ENCODE measurements around the gene DSCAM.

Gene DSCAM

DNA sequence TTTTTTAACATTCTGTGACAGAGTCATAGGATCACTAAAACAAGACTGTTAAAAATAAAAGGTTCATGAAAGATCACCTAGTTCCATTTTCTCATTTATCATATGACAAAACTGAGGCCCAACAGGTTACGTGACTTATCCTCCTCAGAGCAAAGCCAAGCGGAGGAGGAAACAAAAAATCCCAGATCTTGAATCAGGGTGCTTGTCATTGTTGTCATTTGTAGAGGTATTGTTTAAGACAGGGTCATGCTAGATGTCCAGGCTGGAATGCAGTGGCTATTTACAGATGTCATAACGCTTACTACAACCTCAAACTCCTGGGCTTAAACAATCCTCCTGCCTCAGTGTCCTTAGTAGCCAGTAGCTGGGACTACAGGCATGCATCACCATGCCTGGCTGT is 293.2 kb downstream of the DSCAM start:
- no peak overlapping the region for H3K27ac ChIP-seq (ENCODE audit: insufficient read depth, low read length, poor library complexity, severe bottlenecking)
- DNase-seq, result no peak

DNA sequence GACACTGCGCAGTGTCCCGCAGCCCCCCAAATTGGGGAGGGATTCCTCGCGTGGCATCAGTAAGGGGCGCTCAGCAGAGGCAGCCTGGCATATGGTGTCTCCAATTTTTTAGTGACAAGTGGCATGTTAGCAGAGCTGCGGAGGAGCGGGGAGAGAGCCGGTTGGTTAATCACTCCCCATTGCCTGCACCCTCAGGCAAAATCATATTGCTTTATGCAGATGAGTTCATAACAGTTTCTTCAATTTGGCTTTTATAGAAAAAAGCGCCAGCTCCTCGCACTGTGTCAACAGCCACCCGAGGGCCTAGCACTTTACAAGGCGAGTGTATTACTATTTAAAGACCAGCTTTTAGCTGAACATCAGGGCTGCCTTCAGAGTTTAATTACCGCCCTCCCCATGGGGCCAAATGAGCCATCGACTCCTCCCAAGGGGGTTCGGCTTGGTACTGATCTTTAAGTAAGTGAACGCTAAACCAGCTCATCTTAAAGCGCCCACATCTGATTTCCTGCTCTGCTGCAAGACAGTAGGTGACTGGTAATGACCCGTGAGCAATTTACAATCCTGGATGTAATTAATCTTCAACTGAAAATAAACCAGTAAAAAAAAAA is 298.9 kb downstream of the DSCAM start:
- H3K4me1 ChIP-seq (ENCODE audit: control insufficient read depth, insufficient read depth, low read length, poor library complexity, severe bottlenecking), result no peaks in the 10 kb centered on the region
- H3K36me3 ChIP-seq (ENCODE audit: control insufficient read depth, insufficient read depth, low read length), result no peaks in the 10 kb centered on the region
- no peak for DNase-seq

More for the DNA sequence above, 293.2 kb downstream of the DSCAM start:
- no peak overlapping the region for H3K4me3 ChIP-seq (ENCODE audit: insufficient read depth, low read depth, low read length, poor library complexity, severe bottlenecking)
- H3K27me3 ChIP-seq (replicated peaks; ENCODE audit: control insufficient read depth, insufficient read depth, low read length, poor library complexity, severe bottlenecking), result no peaks in the 10 kb centered on the region
- H3K4me1 ChIP-seq (ENCODE audit: control insufficient read depth, insufficient read depth, low read length, poor library complexity, severe bottlenecking), result no peaks in the 10 kb centered on the region
- no peaks in the 10 kb centered on the region for H3K36me3 ChIP-seq (ENCODE audit: control insufficient read depth, insufficient read depth, low read length)
- no peaks in the 10 kb centered on the region for H3K9me3 ChIP-seq (ENCODE audit: control insufficient read depth, low read length)

DNA sequence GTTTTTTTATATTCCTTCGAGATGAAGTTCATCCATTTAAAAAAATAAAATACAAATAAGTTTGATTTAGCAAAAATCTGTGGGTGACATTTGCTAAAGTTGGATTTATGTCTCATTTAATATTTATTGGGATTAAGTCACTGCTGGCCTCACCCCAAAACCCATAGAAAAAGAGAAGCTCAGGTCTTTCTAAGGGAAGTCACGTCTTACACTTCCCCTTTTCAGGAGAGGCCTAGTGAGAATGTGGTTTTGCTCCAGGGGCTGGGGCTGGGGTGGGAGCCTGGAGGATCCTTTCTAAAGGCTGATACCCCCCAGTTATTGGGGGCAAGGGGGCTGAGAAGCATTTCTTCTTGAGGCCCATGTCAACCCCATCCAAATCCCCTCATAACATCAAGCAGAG is 300.3 kb downstream of the DSCAM start:
- Histone ChIP-seq H3K27ac (ENCODE audit: insufficient read depth, low read length, poor library complexity, severe bottlenecking) (no peak overlapping the region), H3K4me3 (ENCODE audit: insufficient read depth, low read depth, low read length, poor library complexity, severe bottlenecking) (no peak overlapping the region), H3K27me3 (replicated peaks; ENCODE audit: control insufficient read depth, insufficient read depth, low read length, poor library complexity, severe bottlenecking) (no peaks in the 10 kb centered on the region), H3K9me3 (ENCODE audit: control insufficient read depth, low read length) (no peaks in the 10 kb centered on the region), H3K36me3 (ENCODE audit: control insufficient read depth, insufficient read depth, low read length) (no peaks in the 10 kb centered on the region), H3K4me1 (ENCODE audit: control insufficient read depth, insufficient read depth, low read length, poor library complexity, severe bottlenecking) (no peaks in the 10 kb centered on the region)
- DNase-seq, result no peak

More for the DNA sequence above, 298.9 kb downstream of the DSCAM start:
- Histone ChIP-seq H3K4me3 (ENCODE audit: insufficient read depth, low read depth, low read length, poor library complexity, severe bottlenecking) (no peak overlapping the region), H3K27ac (ENCODE audit: insufficient read depth, low read length, poor library complexity, severe bottlenecking) (no peak overlapping the region), H3K27me3 (replicated peaks; ENCODE audit: control insufficient read depth, insufficient read depth, low read length, poor library complexity, severe bottlenecking) (no peaks in the 10 kb centered on the region), H3K9me3 (ENCODE audit: control insufficient read depth, low read length) (no peaks in the 10 kb centered on the region)

DNA sequence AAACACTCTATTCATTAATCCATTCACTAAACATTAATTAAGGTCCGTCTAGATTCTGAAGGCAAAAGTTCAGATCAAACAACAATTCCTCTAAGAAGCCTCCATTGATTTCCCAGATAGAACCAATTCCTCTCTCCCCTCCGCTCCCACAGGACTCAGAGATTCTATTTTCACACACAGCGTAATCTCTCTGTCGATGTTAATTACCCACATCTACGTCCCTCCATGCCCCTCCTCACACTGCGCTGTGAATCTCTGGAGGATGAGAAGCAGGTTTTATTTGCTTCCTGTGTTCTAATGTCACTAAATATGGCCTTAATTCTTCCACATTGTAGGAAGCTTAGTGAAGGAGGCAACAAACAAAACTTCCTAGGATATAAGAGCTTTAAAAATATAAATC is 306.7 kb downstream of the DSCAM start:
- no peaks in the 10 kb centered on the region for H3K9me3 ChIP-seq (ENCODE audit: control insufficient read depth, low read length)
- DNase-seq, result no peak

DNA sequence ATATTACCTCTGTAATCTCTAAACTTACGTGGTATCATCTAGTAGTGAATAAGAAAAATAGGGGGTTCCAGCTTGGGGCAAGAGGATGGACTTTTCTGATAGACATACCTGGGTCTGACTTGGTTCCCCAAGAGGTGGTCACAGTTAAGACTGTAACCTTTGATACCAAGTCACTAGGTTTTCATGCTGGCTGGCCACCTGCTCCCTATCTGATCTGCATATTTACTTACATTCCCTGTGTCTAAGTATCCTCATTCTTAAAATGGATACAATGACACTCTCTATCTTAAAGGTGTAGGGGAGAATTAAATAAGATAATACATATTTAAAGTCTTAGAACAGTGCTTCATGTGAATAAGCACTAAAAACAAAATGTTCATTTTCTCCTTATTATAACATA is 312.1 kb downstream of the DSCAM start:
- DNase-seq, result no peak
- H3K27ac ChIP-seq (ENCODE audit: insufficient read depth, low read length, poor library complexity, severe bottlenecking), result no peak overlapping the region
- no peaks in the 10 kb centered on the region for H3K36me3 ChIP-seq (ENCODE audit: control insufficient read depth, insufficient read depth, low read length)
- no peak overlapping the region for H3K4me3 ChIP-seq (ENCODE audit: insufficient read depth, low read depth, low read length, poor library complexity, severe bottlenecking)
- H3K27me3 ChIP-seq (replicated peaks; ENCODE audit: control insufficient read depth, insufficient read depth, low read length, poor library complexity, severe bottlenecking), result no peaks in the 10 kb centered on the region
- H3K9me3 ChIP-seq (ENCODE audit: control insufficient read depth, low read length), result no peaks in the 10 kb centered on the region
- no peaks in the 10 kb centered on the region for H3K4me1 ChIP-seq (ENCODE audit: control insufficient read depth, insufficient read depth, low read length, poor library complexity, severe bottlenecking)

More for the DNA sequence above, 306.7 kb downstream of the DSCAM start:
- no peak overlapping the region for H3K27ac ChIP-seq (ENCODE audit: insufficient read depth, low read length, poor library complexity, severe bottlenecking)
- H3K4me1 ChIP-seq (ENCODE audit: control insufficient read depth, insufficient read depth, low read length, poor library complexity, severe bottlenecking), result no peaks in the 10 kb centered on the region
- no peaks in the 10 kb centered on the region for H3K27me3 ChIP-seq (replicated peaks; ENCODE audit: control insufficient read depth, insufficient read depth, low read length, poor library complexity, severe bottlenecking)
- no peaks in the 10 kb centered on the region for H3K36me3 ChIP-seq (ENCODE audit: control insufficient read depth, insufficient read depth, low read length)
- H3K4me3 ChIP-seq (ENCODE audit: insufficient read depth, low read depth, low read length, poor library complexity, severe bottlenecking), result no peak overlapping the region

DNA sequence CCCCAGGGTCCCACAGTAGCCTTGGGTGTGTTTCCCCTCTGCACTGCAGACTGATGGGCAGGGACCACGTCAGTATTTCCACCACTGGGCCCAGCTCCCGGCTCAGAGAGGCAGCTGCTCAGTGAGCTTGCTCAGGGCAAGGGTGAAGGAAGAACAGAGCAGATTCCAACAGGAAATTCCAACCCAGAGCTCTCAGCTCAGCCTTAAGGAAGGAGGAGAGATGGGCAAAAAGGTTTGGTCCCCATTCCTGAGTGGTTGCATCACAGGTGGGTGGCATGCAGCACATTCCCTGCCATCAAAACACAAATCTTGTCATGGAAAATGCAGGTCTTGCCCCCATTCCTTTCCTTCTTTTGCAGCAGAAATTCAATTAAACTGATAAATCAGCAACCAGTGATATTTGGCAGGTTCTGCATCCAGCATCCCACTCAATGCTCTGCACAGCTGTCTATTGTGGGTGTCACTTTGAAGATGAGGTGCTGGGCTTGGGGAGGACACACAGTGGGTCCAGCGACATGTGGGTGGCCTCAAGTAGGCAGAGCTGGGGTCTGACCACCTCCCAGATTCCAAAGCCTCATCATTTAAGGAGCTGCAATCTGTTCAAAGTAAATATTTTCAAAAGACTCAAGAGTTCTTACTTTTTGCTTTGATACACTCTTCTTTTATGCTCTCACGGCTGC is 315.4 kb downstream of the DSCAM start:
- H3K9me3 ChIP-seq (ENCODE audit: control insufficient read depth, low read length), result no peaks in the 10 kb centered on the region
- no peak for DNase-seq

DNA sequence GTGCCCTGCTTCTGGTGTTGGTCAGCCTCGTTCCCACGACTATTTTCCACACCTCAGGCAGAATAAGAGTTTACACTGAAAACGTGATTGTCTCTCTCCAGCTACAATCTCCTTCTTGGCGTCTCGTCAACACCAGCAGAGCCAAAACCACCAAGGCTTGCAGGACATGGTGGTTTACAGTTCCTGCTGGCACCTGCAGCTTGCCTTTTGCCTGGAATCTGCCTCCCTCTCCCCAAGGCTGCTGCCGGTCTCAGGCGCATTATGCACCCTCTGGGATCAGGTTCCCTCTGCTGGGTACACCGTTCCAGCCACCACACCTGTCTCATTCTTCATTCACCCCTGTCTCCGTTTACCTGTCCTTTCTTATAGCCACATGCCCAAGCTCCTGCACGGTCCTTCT is 315.9 kb downstream of the DSCAM start:
- Histone ChIP-seq H3K4me1 (ENCODE audit: control insufficient read depth, insufficient read depth, low read length, poor library complexity, severe bottlenecking) (no peaks in the 10 kb centered on the region), H3K4me3 (ENCODE audit: insufficient read depth, low read depth, low read length, poor library complexity, severe bottlenecking) (no peak overlapping the region), H3K36me3 (ENCODE audit: control insufficient read depth, insufficient read depth, low read length) (no peaks in the 10 kb centered on the region), H3K27ac (ENCODE audit: insufficient read depth, low read length, poor library complexity, severe bottlenecking) (no peak overlapping the region), H3K27me3 (replicated peaks; ENCODE audit: control insufficient read depth, insufficient read depth, low read length, poor library complexity, severe bottlenecking) (no peaks in the 10 kb centered on the region), H3K9me3 (ENCODE audit: control insufficient read depth, low read length) (no peaks in the 10 kb centered on the region)
- DNase-seq, result no peak

More for the DNA sequence above, 315.4 kb downstream of the DSCAM start:
- Histone ChIP-seq H3K36me3 (ENCODE audit: control insufficient read depth, insufficient read depth, low read length) (no peaks in the 10 kb centered on the region), H3K4me1 (ENCODE audit: control insufficient read depth, insufficient read depth, low read length, poor library complexity, severe bottlenecking) (no peaks in the 10 kb centered on the region), H3K27me3 (replicated peaks; ENCODE audit: control insufficient read depth, insufficient read depth, low read length, poor library complexity, severe bottlenecking) (no peaks in the 10 kb centered on the region), H3K4me3 (ENCODE audit: insufficient read depth, low read depth, low read length, poor library complexity, severe bottlenecking) (no peak overlapping the region), H3K27ac (ENCODE audit: insufficient read depth, low read length, poor library complexity, severe bottlenecking) (no peak overlapping the region)

DNA sequence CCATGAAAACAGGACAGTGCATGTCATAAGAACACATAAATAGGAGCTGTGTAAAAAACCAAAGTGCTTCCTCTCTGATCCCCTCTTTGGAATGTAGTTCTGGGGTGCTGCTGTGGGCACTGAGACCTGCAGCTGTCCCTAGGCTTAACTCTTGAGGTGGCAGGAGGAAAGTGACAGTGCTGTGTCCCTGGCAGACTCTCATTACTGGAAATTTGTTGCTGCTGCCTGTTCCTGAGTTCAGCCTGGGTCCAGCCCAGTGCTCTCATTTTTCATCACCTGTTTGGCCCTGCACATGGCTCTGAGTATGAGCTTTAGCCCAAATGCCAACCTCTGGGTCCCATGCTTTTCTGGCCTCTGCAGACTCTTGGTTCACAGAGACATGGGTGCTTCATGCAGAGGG is 329.3 kb downstream of the DSCAM start:
- no peak overlapping the region for H3K4me3 ChIP-seq (ENCODE audit: insufficient read depth, low read depth, low read length, poor library complexity, severe bottlenecking)
- no peaks in the 10 kb centered on the region for H3K9me3 ChIP-seq (ENCODE audit: control insufficient read depth, low read length)
- H3K27ac ChIP-seq (ENCODE audit: insufficient read depth, low read length, poor library complexity, severe bottlenecking), result no peak overlapping the region
- H3K36me3 ChIP-seq (ENCODE audit: control insufficient read depth, insufficient read depth, low read length), result no peaks in the 10 kb centered on the region
- no peak for DNase-seq
- H3K4me1 ChIP-seq (ENCODE audit: control insufficient read depth, insufficient read depth, low read length, poor library complexity, severe bottlenecking), result no peaks in the 10 kb centered on the region
- no peaks in the 10 kb centered on the region for H3K27me3 ChIP-seq (replicated peaks; ENCODE audit: control insufficient read depth, insufficient read depth, low read length, poor library complexity, severe bottlenecking)

DNA sequence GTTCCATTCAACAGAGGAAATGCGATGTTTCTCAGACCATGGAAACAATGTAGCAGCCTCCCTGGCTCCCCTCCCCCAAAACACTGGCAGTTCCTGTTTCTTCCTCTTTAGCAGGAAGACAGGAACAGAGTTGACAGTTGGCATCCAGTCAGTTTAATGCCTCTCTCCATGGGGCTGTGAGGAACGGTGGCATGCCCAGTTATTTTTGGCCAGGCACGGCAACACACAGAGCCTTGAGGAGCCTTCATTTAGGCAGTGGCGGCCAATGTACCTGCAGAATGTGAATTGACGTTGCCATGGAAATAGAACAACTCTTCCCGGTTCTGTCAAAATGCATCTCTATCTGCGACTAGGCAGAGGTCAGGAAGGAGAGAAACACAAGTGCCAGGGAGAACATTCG is 330.6 kb downstream of the DSCAM start:
- DNase-seq, result no peak
- H3K27me3 ChIP-seq (replicated peaks; ENCODE audit: control insufficient read depth, insufficient read depth, low read length, poor library complexity, severe bottlenecking), result no peaks in the 10 kb centered on the region
- H3K27ac ChIP-seq (ENCODE audit: insufficient read depth, low read length, poor library complexity, severe bottlenecking), result no peak overlapping the region
- no peak overlapping the region for H3K4me3 ChIP-seq (ENCODE audit: insufficient read depth, low read depth, low read length, poor library complexity, severe bottlenecking)
- no peaks in the 10 kb centered on the region for H3K36me3 ChIP-seq (ENCODE audit: control insufficient read depth, insufficient read depth, low read length)
- no peaks in the 10 kb centered on the region for H3K9me3 ChIP-seq (ENCODE audit: control insufficient read depth, low read length)
- H3K4me1 ChIP-seq (ENCODE audit: control insufficient read depth, insufficient read depth, low read length, poor library complexity, severe bottlenecking), result no peaks in the 10 kb centered on the region

DNA sequence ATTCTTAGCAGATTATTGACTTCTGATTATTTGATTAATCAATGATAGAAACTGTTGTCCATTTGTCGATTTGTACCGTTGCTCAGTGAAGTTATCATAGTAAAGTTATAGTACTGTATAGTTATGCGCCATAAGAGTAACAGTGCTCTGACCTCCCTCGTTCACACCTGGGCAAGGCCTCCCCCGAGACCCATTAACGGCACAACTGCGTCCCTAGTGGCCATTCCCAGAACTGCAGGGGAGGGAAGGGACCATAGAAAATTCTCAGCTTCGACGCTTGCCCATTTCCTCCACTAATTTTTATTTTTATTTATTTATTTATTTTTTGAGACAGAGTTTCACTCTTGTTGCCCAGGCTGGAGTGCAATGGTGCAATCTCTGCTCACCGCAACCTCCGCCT is 334.4 kb downstream of the DSCAM start:
- Histone ChIP-seq H3K9me3 (ENCODE audit: control insufficient read depth, low read length) (no peaks in the 10 kb centered on the region), H3K36me3 (ENCODE audit: control insufficient read depth, insufficient read depth, low read length) (no peaks in the 10 kb centered on the region), H3K4me3 (ENCODE audit: insufficient read depth, low read depth, low read length, poor library complexity, severe bottlenecking) (no peak overlapping the region), H3K27me3 (replicated peaks; ENCODE audit: control insufficient read depth, insufficient read depth, low read length, poor library complexity, severe bottlenecking) (no peaks in the 10 kb centered on the region), H3K4me1 (ENCODE audit: control insufficient read depth, insufficient read depth, low read length, poor library complexity, severe bottlenecking) (no peaks in the 10 kb centered on the region), H3K27ac (ENCODE audit: insufficient read depth, low read length, poor library complexity, severe bottlenecking) (no peak overlapping the region)
- DNase-seq, result no peak

Measured in effector memory CD4-positive, alpha-beta T cell (primary cell).